B cell (primary cell): ENCODE results near the gene BEGAIN. TPM values are rescaled to one million over a fixed set of nuclear protein-coding genes. Genes with fewer than 3 reads are reported as not detected.
"Not testable (repeated sequence)": the region's sequence is repeated elsewhere in the genome, so short reads cannot be mapped to it uniquely, and the experiment has no call there.

Experiments used
- ATAC-seq: fragments of 200-7000 bp; cut with Tn5 transposase; one replicate; pipeline ENCODE4 v1.10.0; 2021; ENCODE audit warnings: low read depth, mild to moderate bottlenecking, moderate number of reproducible peaks, moderate library complexity
- CTCF ChIA-PET: fragments of 350-600 bp; sonication (Branson Sonifier 250); formaldehyde crosslinking; loops from one replicate; lab custom pipeline; 2021; ENCODE audit warnings: antibody characterized with exemption, inconsistent platforms; lab: Charles Lee
- POLR2A ChIA-PET: fragments of 350-600 bp; sonication (Branson Sonifier 250); formaldehyde crosslinking; loops from one replicate; lab custom pipeline; 2021; ENCODE audit warnings: antibody characterized with exemption; lab: Charles Lee
- DNase-seq: peaks from one replicate; pipeline ENCODE4 v3.0.0; 2013
- H2AFZ ChIP-seq: 2 replicates; pipeline ENCODE4 v1.6.1; 2012; ENCODE audit warnings: mild to moderate bottlenecking, low read depth, low read length; ENCODE audit not compliant: insufficient read depth, poor library complexity, severe bottlenecking
- H3K27ac ChIP-seq, 2 donors: 1 replicate in 1 of 2; 2 replicates in 1 of 2; pipeline ENCODE4 v1.5.1; 2012 to 2013; ENCODE audit warnings: low read length in 2 of 2, mild to moderate bottlenecking in 2 of 2, moderate library complexity in 1 of 2
- H3K27me3 ChIP-seq, 4 experiments: fragments of 200-600 bp in 1 of 4; sonication (generic) in 1 of 4; replicated peaks in 1 of 4; 1 replicate in 2 of 4; 2 replicates in 2 of 4; pipeline versions ENCODE4 v1.6.1 to v1.7.0; 2013 to 2016; ENCODE audit warnings: low read length in 3 of 4, mild to moderate bottlenecking in 2 of 4, mixed read lengths in 1 of 4, moderate library complexity in 1 of 4; ENCODE audit not compliant: insufficient read depth in 4 of 4, control insufficient read depth in 3 of 4; ENCODE audit errors: control extremely low read depth in 1 of 4
- H3K36me3 ChIP-seq, 2 experiments: replicated peaks in 1 of 2; 1 replicate in 1 of 2; 2 replicates in 1 of 2; pipeline versions ENCODE4 v1.6.1 to v1.7.1; 2013; ENCODE audit warnings: low read length in 1 of 2; ENCODE audit not compliant: insufficient read depth in 2 of 2, control insufficient read depth in 1 of 2; ENCODE audit errors: control extremely low read depth in 1 of 2, extremely low read depth in 1 of 2
- H3K4me1 ChIP-seq, 2 donors: fragments of 200-600 bp in 1 of 2; sonication (generic) in 1 of 2; 1 replicate in 1 of 2; 2 replicates in 1 of 2; pipeline versions ENCODE4 v1.5.1 to v1.6.1; 2013 to 2017; ENCODE audit warnings: low read length in 2 of 2; ENCODE audit not compliant: control insufficient read depth in 2 of 2, insufficient read depth in 2 of 2
- H3K4me2 ChIP-seq: replicated peaks from 2 replicates; pipeline ENCODE3; 2012; ENCODE audit warnings: mild to moderate bottlenecking, low read depth, low read length; ENCODE audit not compliant: poor library complexity, severe bottlenecking
- H3K4me3 ChIP-seq, 5 experiments: fragments of 200-600 bp in 1 of 5; sonication (generic) in 1 of 5; 1 replicate in 3 of 5; 2 replicates in 2 of 5; pipeline versions ENCODE4 v1.5.1 to v1.7.0; 2011 to 2016; ENCODE audit warnings: low read length in 4 of 5, mild to moderate bottlenecking in 4 of 5, low read depth in 2 of 5, control low read depth in 1 of 5, moderate library complexity in 1 of 5; ENCODE audit not compliant: insufficient read depth in 1 of 5; ENCODE audit errors: control extremely low read depth in 1 of 5, extremely low read depth in 1 of 5
- H3K79me2 ChIP-seq: fragments of 200-600 bp; sonication (generic); one replicate; pipeline ENCODE4 v1.6.0; 2016; ENCODE audit warnings: low read length; ENCODE audit not compliant: control insufficient read depth, insufficient read depth
- H3K9ac ChIP-seq: fragments of 200-600 bp; sonication (generic); 2 replicates; pipeline ENCODE4 v1.6.1; 2017; ENCODE audit warnings: mild to moderate bottlenecking, low read length, moderate library complexity
- H3K9me3 ChIP-seq, 3 donors: one replicate each; pipeline versions ENCODE4 v1.6.1 to v1.7.1; 2013; ENCODE audit warnings: low read length in 2 of 3; ENCODE audit not compliant: control insufficient read depth in 2 of 3, insufficient read depth in 1 of 3; ENCODE audit errors: control extremely low read depth in 1 of 3
- H4K20me1 ChIP-seq: 2 replicates; pipeline ENCODE4 v1.6.0; 2012; ENCODE audit warnings: mild to moderate bottlenecking, low read length; ENCODE audit not compliant: insufficient read depth, control insufficient read depth, poor library complexity, severe bottlenecking
- H3K27ac Mint-ChIP-seq: one replicate; pipeline ENCODE4 v1.8.0; 2021; ENCODE audit warnings: mixed read lengths
- H3K27me3 Mint-ChIP-seq: one replicate; pipeline ENCODE4 v1.8.0; 2021; ENCODE audit warnings: mixed read lengths
- H3K4me1 Mint-ChIP-seq: one replicate; pipeline ENCODE4 v1.8.0; 2021; ENCODE audit warnings: mixed read lengths
- H3K4me3 Mint-ChIP-seq: one replicate; pipeline ENCODE4 v1.8.0; 2021; ENCODE audit warnings: mixed read lengths
- H3K9me3 Mint-ChIP-seq: one replicate; pipeline ENCODE4 v1.8.0; 2022; ENCODE audit warnings: mixed read lengths; ENCODE audit not compliant: insufficient read depth
- EZH2 ChIP-seq: IDR thresholded peaks from 2 replicates; pipeline ENCODE4 v1.6.1; 2012; ENCODE audit warnings: borderline replicate concordance, low read depth, mild to moderate bottlenecking, moderate library complexity, low read length; ENCODE audit not compliant: insufficient read depth, poor library complexity, severe bottlenecking
- WGBS: methylation state at CpG from one replicate; pipeline ENCODE4 v1.1.5; 2013; ENCODE audit warnings: missing lambda C conversion rate; ENCODE audit not compliant: insufficient coverage; 5-methylcytosine and 5-hydroxymethylcytosine counted together
- intact Hi-C: fragments of 100-400 bp; cut with micrococcal nuclease; formaldehyde crosslinking; loops from one replicate; pipeline ENCODE4 v1.10.0; 2022
- polyA plus RNA-seq: library from polyadenylated mRNA; depleted of rRNA; stranded (reverse); fragments of >200 nt; gene quantifications from 2 replicates; pipeline ENCODE4 v1.2.3, GENCODE V29; 2012
- total RNA-seq, 2 donors: library from RNA; stranded (reverse); fragments of 120-200 nt in 1 of 2; gene quantifications; 1 replicate in 1 of 2; 2 replicates in 1 of 2; pipeline versions ENCODE4 v1.2.3 to v1.2.4, GENCODE V29; 2013 to 2022
- TF ChIP-seq, protein P1 (sequence below): fragments of 200-600 bp; IDR thresholded peaks from one replicate; pipeline ENCODE4 v1.8.0; 2022; ENCODE audit warnings: antibody characterized with exemption, mild to moderate bottlenecking

Gene BEGAIN
- total and polyA plus RNA-seq, 2 donors (not counting 1 experiment from before 2014, with no cell fraction given), result 4.9 TPM; not detected in 1

- H3K9me3 ChIP-seq, result peaks cover 0 to 4% (median 0%) of the 10 kb centered on the region in 3 donors
- H3K4me3 ChIP-seq, result no peak overlapping the region
- no peak overlapping the region for H3K27ac ChIP-seq
- no peaks in the 10 kb centered on the region for H3K27me3 ChIP-seq
- no peaks in the 10 kb centered on the region for H3K79me2 ChIP-seq
- ATAC-seq (no peak), DNase-seq (no peak)
- WGBS, result 86% methylated on average over 6 of the region's 6 CpGs
- H3K4me2 ChIP-seq, result no peak overlapping the region
- no peak overlapping the region for H3K27ac Mint-ChIP-seq
- CTCF ChIA-PET, result no interaction called here
- TF ChIP-seq, protein P1, sequence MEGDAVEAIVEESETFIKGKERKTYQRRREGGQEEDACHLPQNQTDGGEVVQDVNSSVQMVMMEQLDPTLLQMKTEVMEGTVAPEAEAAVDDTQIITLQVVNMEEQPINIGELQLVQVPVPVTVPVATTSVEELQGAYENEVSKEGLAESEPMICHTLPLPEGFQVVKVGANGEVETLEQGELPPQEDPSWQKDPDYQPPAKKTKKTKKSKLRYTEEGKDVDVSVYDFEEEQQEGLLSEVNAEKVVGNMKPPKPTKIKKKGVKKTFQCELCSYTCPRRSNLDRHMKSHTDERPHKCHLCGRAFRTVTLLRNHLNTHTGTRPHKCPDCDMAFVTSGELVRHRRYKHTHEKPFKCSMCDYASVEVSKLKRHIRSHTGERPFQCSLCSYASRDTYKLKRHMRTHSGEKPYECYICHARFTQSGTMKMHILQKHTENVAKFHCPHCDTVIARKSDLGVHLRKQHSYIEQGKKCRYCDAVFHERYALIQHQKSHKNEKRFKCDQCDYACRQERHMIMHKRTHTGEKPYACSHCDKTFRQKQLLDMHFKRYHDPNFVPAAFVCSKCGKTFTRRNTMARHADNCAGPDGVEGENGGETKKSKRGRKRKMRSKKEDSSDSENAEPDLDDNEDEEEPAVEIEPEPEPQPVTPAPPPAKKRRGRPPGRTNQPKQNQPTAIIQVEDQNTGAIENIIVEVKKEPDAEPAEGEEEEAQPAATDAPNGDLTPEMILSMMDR, result no peak
- TF ChIP-seq EZH2, result no peak
- no peaks in the 10 kb centered on the region for H3K27me3 Mint-ChIP-seq
- H3K36me3 ChIP-seq, result peaks cover 0 to 12% of the 10 kb centered on the region in 2 experiments
- H4K20me1 ChIP-seq, result no peaks in the 10 kb centered on the region
- H3K4me3 Mint-ChIP-seq, result no peak overlapping the region
- no peak overlapping the region for H3K9ac ChIP-seq
- H3K9me3 Mint-ChIP-seq, result no peaks in the 10 kb centered on the region
- no peak overlapping the region for H2AFZ ChIP-seq
- intact Hi-C loops, result no loop called here
- POLR2A ChIA-PET, result no interaction called here
- no peaks in the 10 kb centered on the region for H3K4me1 ChIP-seq
- no peaks in the 10 kb centered on the region for H3K4me1 Mint-ChIP-seq
These were observed 64.6 kb downstream of the BEGAIN start for GRCh38 chr14:100522616-100523099.

GRCh38 chr14:100506053-100506452, 81.2 kb downstream of the BEGAIN start:
- H3K4me1 Mint-ChIP-seq, H3K27me3 Mint-ChIP-seq, intact Hi-C loops, H4K20me1 ChIP-seq, H3K27ac Mint-ChIP-seq, H3K27me3 ChIP-seq, H3K4me1 ChIP-seq, H3K27ac ChIP-seq, POLR2A ChIA-PET, H2AFZ ChIP-seq, H3K4me3 Mint-ChIP-seq, DNase-seq, ATAC-seq, H3K9me3 ChIP-seq, H3K36me3 ChIP-seq, H3K4me2 ChIP-seq, H3K9me3 Mint-ChIP-seq, H3K79me2 ChIP-seq, CTCF ChIA-PET, H3K4me3 ChIP-seq, H3K9ac ChIP-seq: not testable (repeated sequence)
- no CpG with 5 or more reads among the region's 3 CpGs for WGBS
